Measurements from ENCODE around the gene UNC5A.

UNC5A gene

DNA sequence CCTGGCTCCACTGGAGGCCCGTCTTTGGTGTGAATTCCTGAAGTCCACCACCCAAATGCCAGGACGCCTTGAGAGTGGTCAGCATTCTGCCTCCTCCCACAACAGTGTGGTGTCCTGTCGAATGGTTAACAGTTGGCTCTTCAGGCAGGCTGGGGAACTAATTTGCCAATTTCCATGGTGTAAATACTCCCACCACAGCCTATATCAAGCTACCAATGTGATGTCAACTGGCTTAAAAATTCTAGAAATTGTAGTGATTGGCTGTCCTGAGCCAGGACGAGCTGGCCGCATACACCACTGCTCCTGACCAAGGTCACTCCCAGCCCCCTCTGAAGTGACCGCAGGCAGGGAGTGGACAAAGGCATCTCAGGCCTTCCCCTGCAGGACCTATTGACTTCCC is 11.1 kb downstream of the UNC5A start:
- DNase-seq (ENCODE audit: low spot score): no peak

DNA sequence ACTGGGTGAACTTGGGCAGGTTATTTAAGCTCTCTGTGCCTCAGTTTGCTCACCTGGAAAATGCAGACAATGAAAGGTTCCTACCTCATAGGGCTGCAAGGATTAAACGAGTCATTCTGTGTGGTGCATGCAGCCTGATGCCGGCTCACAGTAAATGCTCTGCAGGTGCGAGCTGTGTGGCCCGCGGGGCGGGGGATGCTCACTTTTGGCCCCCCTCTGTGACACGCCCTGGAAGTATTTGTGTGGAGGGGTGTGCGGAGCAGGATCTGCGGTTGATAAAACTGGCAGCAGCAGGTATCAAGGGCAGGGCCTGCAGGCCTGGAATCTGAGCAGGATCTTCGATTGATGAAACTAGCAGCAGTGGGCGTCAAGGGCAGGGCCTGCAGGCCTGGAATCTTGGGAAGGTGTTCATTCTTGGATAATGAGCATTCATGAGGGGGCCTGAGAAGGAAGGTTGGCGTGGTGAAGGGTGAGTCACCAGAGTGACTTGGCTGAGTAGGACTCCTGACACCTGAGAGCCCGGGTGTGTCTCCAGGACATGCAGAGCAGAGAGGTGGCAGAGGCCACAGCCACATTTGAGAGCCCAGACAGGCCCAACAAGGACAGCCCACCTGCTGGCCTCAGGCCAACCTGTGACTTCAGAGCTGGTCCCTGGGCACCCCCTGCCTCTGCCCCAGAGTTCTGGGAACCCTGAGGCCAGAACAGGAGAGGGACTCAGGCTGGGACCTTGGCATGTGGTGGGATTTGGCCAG is 11.9 kb downstream of the UNC5A start:
- DNase-seq (ENCODE audit: low spot score): no peak

DNA sequence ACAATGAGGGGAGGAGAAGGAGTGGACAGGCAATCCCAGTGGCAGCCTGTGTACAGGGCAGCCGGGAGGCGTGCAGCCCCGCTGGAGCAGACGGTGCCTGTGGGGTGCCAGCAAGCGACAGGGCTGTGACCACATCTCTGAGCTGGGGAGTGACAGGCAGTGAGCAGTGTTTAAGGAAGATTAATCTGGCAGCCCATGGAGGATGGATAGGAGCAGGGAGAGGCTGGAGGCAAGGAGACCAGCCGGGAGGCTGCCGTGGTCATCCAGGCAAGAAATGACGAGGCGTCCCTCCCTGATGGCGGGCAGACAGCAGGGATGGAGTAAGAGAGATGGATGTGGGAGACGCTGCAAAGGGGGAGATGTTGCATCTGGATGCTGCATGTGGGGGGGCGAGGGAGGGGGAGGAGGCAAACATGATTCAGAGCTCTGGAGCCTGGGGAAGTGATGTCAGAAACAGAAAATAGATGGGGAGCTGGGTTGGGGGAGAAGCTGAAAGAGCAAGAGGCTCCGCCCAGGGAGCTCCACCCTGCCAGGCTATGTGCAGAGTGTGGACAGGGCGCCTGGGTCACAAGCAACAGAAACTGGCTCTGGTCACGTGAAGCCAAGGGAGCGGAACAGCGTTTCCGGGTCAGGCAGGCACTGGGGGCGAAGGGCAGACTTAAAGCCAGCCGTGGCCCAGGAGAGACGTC is 12.6 kb downstream of the UNC5A start:
- no peak for DNase-seq (ENCODE audit: low spot score)

DNA sequence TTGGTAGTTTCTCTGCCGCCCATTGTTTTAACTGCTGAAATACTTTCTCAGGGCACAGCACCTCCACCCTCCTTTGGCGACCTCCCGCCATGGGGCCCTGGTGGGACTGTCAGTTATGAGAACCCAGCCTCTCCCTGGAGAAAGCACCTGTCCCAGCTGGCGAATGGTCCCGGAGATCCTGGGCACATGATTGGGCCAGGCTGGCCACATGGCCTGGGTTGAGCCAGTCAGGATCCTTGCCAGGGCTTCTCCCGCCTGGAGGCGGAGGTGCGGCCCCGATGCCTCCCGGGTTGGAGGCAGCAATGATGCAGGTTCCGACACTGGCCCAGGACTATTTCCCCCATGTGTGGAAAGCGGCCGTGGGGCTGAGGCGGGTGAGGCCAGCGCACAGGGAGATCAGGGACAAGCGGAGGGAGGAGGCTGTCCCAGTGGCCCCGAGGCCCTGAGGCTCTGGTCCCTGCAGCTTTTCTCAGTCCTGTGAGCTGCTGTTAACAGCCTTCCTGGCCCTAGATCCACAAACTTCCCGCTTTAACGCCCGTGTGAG is 13.6 kb downstream of the UNC5A start:
- no peak for DNase-seq (ENCODE audit: low spot score)

DNA sequence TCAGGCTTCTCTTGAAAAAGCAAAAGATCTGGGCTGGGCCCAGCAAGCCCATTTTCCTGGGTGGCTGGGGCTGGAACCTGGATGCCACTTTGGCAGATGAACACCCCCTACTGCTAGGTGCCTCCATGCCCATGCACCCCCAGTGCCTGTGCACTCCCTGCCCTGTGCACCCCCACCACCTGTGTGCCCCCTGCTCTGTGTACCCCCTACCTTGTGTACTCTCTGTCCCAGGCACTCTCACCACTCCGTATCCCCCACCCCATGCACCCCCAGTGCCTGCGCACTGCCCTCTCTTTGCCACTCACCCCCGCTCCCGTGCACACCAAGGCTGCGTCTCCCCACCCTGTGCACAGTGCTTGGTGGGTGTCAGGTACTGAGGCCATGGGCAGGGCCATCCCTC is 14.2 kb downstream of the UNC5A start:
- no peak for DNase-seq (ENCODE audit: low spot score)

DNA sequence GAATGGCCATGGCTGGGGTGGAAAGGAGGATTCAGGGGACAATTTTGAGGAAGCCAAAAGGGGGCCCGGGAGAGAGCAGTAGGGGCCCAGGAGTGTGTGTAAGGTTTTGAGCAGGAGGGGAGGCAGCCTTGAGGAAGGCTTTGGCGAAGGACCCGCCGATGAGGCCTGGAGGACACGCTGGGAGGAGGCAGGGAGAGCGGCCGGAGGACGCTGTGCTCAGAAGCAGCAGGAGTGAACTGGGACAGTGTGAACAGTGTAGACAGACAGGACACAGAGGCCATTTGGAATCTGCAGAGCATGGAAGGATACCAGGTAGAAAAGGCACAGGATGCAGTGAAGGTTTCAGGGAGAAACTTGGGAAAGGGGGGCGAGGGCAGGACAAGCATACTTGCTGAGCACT is 14.9 kb downstream of the UNC5A start:
- DNase-seq (ENCODE audit: low spot score): no peak

DNA sequence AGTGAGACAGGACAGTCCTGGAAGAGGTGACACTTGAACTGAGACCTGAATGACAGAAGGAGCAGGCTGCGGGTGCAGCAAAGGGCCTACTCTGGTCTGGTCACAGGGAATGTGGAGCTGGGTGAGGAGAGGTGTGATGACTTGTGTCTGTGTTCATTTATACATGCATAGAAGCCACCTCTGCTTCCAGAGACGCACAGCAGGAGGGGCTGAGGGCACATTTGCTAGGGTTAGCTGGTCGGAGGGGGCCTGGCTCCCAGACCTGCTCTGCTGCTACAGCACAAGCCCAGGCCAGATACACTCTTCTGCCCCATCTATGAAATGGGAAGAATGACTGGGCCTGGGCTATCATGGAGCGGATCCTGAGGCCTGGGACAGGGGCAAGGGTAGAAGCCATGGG is 15.6 kb downstream of the UNC5A start:
- DNase-seq (ENCODE audit: low spot score): no peak

DNA sequence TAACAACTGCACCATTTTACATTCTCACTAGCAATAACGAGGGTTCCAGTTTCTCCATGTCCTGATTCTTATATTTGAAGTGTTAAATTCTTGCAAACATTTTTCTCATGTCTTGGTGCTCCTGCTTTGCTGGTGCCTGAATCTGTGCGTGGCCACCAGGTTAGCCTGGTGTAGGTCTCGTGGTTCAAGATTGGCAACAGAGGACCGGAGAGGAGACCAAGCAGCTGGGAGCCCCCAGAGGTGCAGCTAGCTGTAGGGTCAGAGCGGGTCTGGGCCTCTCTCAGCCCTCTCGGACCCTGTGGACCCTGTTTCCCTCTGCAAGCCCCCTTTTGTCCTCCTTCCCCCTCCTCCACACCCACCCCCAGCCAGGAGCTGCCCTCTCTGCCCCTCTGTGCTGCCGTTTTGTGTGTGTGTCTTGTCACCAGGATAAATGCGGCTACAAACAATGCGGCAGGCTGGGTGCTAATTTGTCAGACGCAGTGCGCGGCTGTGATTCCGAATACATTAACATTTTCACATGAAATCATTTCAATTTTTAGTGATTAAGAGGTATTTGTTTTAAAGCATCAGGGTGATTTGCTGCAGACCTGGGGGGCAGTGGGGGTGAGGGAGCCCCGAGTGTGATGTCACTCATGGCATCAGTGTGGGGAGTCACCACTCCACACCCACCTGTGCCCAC is 17.5 kb downstream of the UNC5A start:
- DNase-seq (ENCODE audit: low spot score): no peak

DNA sequence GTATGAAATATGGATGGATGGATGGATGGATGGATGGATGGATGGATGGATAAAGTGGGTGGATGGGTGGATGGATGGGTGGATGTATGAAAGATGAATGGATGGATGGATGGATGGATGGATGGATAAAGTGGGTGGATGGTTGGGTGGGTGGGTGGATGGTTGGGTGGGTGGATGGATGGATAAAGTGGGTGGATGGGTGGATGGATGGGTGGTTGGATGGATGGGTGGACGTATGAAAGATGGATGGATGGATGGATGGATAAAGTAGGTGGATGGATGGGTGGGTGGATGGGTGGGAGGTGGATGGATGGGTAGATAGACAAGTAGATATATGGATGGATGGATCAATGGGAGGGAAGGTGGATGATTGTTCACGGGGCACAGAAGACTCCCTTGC is 19.0 kb downstream of the UNC5A start:
- no peak for DNase-seq (ENCODE audit: low spot score)

DNA sequence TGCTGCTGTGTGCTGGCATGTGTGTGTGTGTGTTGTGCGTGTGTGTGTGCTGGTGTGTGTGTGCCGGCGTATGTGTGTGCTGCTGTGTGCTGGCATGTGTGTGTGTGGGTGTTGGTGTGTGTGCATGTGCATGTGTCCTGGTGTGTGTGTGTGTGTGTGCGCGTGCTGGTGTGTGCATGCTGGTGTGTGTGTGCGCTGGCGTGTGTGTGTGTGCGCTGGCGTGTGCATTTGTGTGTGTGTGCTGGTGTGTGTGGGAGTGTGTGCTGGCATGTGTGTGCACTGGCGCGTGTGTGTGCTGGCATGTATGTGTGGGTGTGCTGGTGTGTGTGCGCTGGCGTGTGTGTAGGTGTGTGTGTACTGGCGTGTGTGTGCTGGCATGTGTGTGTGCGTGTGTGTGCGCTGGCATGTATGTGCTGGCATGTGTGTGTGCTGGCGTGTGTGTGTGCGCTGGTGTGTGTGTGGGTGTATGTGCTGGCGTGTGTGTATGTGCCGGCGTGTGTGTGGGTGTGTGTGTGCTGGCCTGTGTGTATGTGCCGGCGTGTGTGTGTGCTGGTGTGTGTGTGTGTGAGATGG is 20.1 kb downstream of the UNC5A start:
- no peak for DNase-seq (ENCODE audit: low spot score)

DNA sequence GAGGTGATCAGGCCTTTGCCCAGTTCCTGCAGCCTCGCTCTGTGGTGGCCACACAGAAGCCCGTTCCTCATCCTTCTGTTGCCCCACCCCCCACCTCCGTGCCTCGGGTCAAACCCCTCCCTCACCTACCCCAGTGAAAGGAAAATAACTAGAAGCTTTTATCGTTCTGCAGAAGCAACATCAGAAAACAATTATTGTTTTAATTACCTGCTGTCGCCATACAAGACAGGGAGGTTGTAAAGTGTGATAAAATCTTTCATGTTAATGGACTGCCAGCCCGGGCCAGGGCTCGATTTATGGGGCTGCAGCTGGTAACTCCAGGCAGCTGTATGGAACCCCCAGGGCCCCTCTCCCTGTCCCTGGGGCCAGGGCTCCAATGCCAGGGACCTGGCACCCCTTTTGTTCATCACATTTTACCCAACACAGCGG is 20.6 kb downstream of the UNC5A start:
- no peak for DNase-seq (ENCODE audit: low spot score)

DNA sequence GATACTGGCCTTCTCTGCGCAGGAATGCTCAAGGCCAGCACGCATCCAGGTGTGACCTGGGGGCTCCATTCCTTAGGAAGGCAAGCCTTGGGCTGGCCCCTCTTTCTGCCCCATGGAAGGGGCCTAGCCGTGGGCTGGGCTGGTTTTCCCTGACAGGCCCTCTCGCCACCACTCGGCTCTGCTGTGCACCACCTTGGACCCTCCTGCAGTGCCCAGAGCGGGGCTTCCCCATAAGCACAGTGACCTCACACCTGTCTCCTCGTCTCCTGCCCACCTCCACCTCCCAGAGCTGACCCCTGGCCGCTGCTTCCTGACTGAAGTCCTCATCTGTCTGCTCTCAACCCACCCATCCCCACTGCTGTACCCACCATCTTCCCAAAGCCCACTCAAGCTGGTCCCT is 21.1 kb downstream of the UNC5A start:
- no peak for DNase-seq (ENCODE audit: low spot score)

DNA sequence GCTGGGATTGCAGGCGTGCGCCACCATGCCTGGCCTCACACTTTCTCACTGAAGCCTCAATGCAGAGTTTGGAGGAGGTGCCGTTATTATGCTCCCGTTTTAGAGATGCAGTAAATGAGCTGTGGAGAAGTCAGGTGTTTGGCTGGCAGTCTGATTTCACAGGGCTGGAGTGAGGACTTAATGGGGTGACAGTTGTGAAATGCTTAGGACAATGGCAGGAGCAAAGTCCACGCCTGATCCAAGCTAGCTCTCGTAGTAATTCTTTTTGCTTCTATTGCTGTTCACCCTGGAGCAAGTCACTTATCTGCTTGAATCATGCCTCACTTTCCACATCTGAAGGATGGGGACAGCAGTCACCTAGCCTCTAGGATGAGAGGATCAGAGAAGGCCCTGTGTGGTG is 21.8 kb downstream of the UNC5A start:
- DNase-seq (ENCODE audit: low spot score): no peak

DNA sequence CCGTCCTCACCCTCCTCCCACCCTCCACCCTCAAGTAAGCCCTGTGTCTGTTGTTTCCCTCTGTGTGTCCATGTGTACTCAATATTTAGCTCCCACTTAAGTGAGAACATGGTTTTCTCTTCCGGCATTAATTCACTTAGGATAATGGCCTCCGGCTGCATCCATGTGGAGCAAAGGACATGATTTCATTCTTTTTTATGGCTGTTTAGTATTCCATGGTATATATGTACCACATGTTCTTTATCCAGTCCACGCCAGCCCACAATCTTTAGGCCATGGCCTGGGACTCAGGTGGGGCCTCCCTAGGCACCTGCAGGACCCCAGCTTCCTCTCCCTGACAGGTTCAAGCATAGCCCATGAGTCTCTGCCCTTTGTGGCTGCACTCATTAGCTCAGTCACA is 22.9 kb downstream of the UNC5A start:
- no peak for DNase-seq (ENCODE audit: low spot score)

DNA sequence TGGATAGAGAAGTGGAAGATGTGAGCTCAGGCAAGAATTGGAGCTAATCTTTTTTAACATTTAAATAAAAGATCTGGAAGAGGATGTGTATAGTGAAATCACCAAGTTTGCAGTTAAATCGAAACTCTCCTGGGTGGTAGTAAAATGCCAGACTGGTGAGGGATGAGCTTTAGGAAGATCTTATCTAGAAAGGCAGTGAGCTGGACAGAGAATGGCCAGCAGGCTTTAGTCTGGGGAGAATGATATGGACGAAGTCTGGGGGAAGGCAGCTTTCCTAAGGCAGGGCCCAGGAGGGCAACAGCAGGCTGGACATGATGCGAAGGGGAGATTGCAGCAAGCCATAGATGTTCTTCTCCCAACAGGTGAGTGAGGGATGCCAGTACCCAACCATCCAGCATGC is 25.6 kb downstream of the UNC5A start:
- no peak for DNase-seq (ENCODE audit: low spot score)

DNA sequence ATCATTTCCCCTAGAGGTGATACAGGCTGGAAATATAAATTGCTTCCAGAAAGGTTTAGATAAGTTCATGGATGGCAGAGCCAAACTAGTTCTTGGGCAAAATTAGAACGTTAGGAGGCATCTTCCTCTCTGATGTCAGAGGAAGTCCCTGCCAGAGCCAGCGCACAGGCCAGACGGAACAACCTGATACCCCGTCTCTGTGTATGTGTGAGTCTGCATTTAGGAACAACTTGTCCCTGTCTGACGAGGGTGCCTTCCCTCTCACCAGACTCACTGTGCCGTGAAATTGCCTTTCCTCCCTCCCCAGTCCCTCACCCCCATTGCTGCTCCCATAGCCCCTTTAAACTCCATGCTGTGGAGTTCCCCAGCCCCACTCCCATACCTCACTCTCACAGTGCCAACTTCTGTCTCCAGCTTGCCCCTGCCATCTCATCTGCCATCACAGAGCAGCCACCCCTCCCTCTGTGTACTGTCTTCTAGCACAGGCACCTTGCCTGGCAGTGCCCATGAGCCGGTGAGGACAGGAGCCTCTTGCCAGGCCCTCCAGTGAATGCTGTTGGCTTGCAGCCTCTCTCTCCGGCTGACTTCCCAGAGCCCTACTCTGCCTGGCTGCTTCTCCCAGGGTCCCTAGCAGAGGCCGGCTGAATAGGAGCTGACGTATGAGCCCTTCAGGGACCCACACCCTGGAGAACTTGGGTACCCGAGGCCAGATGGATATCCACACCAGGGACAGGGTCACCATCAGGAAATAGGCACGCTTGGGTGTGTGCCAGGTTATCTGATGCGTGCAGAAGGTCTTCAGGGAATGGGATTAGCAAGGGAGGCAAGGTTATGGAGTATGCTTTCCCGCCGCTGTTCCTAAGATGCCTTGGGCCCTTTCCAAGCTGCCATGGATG is 26.7 kb downstream of the UNC5A start:
- DNase-seq (ENCODE audit: low spot score): no peak

DNA sequence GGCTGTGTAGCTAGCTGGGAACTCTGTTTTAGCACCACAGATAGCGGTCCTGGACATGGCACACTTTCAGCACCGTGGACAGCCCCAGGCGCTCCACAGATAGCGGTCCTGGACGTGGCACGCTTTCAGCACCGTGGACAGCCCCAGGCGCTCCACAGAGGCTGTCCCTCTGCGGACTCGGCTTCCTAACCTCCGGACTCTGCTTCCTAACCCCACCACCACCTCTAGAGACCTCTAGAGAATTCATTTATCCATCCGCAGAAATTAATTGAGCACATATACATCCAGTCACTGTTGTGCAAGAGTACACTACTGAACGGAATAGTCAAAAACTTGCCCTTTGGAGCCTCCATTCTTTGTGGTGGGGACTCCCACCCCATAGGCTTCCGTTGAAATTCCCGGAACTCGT is 27.4 kb downstream of the UNC5A start:
- peak; percentile 85 for DNase-seq (ENCODE audit: low spot score)

DNA sequence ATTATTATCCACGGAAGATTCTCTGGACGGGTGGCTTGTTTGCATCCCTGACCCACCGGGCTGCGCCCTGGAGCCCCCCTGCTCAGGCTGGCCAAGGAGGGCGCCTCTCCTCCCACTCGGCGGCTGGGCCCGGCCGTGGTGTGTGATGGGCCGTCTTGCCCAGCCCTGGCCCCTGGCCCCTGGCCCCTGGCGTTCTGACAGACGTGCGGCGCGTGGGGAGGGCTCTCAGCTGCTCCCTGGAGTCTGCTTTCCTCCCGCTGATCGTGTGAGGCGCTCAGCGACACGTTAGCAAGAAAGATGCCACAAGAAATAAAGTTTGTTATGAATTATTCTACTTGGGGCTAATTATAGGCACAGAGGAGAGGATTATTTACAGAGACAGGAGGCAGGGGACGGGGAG is 33.3 kb downstream of the UNC5A start:
- no peak for DNase-seq (ENCODE audit: low spot score)

DNA sequence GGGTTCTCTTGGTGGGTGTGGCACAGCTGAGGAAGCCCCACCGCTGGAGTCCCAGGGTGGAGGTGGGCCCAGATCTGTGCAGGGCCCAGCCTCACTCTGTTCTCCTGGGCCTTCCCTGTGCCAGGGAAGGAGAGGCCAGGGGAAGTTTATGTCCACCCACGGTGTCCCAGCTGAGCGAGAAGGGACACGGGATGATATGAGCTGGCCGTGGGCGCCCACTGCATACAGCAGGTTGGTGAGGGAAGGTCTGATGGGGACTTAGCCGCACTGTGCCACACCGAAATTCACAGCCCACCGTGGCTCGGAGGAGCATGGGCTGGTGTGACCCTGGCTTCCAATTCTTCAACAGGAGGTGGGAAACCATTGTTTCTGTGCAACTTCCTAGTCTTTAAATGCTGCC is 33.9 kb downstream of the UNC5A start:
- no peak for DNase-seq (ENCODE audit: low spot score)

DNA sequence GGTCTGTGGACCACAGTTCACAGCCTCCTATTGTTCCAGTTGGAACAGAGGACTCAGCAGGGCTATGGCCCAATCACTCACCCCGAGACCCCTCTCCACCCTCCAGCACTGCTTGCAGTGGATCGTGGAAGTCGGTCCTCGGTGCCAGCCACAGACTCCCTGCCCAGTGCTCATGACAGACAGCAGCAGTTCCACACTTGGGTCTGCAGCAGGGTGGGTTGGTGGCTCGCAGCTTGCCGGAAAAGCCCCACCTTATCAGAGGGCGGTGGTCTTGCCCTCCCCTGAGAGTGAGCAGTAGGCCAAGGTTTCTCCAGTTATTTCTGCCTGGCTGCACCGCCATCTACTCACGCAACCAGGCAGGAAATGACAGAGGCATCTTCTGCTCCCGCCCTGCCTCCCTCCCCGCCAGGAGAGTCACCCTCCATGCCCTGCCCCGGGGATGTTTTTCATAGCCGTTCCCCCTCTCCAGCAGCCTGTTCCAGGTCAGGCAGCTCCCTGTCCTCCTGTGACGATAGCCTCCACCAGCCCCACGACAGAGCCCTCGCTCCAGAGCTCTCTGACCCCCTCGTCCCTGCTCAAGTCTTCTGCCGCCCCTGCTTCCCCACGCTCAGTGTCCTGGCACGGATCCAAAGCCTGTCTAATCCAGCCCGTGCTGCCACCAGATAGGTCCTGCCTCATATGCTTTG is 34.5 kb downstream of the UNC5A start:
- DNase-seq (ENCODE audit: low spot score): peak; percentile 64

DNA sequence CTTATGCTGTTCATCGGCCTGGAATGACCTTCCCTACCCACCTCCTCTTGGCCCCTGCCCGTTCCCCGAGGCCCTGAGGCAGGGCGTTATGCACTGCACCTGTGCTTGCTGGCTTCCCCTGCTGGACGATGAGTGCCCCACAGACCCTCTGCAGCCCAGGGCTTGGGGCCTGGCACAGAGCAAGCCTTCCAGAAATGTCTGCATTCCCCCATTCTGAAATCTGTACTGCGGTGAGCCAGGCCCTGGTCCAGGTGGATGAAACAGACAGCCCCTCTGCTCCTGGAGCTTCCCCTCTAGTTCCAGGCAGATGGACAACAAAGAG is 35.0 kb downstream of the UNC5A start:
- DNase-seq (ENCODE audit: low spot score): no peak
